Stimulated activated CD4-positive, alpha-beta T cell treated with anti-CD3 and anti-CD28 coated beads, Interleukin-4, amount 100 ng/mL, for 24 hours (primary cell): ENCODE data around the gene CSNK2A3.

Experiments used
- DNase-seq: peaks from one replicate; pipeline ENCODE4 v3.0.0-alpha.2; 2020

Gene CSNK2A3

GRCh38 chr11:11332141-11332710 is 20.8 kb downstream of the CSNK2A3 start:
- no peak for DNase-seq

DNA sequence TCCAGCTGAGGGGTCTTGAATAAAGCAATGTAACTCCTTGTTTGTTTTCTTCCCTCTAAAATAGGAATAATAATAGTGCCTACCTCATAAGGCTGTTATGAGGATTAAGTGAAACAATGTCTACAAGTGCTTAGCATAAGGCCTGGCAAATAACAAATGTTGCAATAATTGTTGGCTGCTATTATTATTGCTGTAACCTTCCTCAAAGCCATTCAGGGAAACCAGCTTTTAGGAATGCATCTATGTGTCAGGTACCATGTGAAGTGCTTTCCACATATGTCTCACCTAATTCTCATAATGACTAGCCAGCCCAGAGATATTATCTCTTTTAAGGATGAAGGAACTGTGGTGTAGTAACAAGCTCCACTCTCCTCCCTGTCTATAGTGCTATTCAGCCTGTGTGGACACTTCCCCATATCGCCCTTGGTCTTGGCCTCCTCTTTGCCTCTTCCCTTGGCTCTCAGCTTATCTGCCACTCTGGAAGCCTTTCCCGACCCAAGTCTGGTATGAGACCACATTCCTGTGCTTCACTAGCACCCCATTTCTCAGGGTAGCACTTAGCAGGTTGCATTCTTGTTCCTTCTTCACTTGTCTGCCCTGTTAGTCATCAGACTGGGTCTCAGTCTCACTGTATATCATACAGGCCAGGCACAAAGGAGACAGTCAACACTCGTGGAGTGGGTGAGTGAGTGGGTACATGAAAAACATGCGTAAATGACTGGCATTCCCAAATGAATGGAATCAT is 23.8 kb downstream of the CSNK2A3 start:
- no peak for DNase-seq

DNA sequence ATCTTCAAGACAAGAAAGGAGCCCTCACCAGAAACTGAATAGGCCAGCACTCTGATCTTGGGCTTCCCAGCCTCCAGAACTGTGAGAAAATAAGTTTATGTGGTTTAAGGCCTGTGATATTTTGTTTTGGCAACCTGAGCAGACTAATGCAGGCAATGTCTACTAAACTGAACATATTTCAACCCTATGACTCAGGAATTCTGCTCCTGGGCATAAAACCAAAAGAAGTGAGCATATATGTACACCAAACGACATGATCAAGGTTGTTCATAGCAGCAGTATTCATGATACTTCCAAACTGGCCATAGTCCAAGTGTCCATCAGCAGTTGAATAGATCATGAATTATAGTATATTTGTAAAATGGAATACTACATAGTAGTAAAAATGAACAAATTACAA is 29.0 kb downstream of the CSNK2A3 start:
- DNase-seq, result no peak

- DNase-seq, result no peak
Observed at GRCh38 chr11:11322101-11322500, 30.9 kb downstream of the CSNK2A3 start.

DNA sequence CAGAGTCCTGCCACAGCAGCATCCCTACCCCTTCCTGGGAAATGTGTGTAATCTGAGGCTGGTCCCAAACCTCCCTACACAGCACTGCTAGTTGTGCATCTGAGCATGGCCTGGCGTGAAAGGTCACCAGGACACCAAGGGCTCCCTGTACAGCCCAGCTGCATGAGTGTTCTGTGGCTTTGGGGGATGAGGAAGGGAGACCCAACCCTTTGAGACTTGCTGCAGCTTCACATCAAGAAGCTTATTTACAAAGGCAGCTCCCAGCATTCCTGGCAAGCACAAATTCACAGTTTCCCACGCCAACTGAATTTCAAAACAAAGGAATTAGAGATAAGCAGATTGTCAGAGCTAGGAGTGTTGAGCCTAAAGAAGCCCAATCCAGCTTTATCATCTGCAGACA is 32.2 kb downstream of the CSNK2A3 start:
- DNase-seq, result no peak

DNA sequence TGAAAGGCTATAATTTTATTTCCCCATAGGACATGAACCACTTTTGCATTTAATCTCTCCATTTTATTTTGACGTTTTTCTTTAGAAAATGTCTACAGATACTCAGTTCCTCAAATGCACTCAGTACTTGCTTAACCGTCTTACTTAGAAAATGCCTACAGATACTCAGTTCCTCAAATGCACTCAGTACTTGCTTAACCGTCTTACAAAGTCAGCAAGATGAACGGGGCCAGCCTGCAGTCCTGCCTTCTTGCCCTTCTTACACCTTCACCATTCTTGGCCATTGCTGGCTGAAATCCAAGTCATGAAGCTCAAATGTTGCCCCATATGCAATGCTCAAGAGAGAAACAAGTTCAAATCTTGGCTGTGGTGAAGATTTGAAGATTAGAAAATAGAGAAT is 34.1 kb downstream of the CSNK2A3 start:
- no peak for DNase-seq

DNA sequence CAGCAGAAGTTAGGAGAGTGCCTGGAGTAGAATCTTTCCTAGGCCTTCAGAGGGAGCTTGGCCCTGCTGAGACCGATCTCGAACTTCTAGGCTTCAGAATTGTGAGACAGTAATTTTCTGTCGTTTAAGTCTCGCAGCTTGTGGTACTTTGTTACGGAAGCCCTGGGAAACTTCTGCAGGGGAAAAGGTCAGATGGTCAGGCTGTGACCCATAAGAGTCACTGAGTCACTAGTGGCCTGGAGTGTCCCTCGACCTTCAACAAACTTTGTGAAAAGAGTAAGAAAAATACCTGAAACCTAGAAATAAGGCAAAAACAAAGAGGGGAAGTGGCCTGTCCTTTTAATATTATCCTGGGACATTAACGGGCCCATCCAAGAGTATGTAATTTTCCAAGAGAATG is 34.6 kb downstream of the CSNK2A3 start:
- no peak for DNase-seq

DNA sequence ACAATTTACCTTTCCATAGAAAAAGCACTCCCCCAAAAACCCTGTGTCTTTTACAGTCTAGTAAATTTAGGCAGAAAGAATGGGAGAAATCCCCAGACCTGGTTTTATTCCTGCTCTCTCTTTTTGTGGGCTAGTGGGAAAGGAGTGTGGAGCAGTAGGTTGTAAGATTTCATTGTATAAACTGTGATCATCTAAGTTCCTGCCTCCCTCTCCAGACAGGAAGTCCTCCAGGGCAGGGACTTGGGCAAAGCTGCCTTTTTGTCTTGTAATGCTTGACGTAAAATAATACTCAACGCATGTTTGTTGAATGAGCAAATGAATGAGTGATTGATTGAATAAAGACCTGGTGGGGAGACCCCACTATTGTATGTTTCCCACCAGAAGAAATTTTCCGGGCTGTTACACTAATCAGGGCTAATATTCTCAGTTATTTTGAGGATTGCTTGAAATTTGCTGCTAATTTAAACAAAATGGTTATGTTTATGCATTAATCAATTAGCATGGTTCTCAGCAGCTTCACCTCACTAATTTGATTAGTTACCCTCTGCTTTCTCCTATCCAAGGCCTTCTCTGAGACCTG is 36.3 kb downstream of the CSNK2A3 start:
- no peak for DNase-seq

DNA sequence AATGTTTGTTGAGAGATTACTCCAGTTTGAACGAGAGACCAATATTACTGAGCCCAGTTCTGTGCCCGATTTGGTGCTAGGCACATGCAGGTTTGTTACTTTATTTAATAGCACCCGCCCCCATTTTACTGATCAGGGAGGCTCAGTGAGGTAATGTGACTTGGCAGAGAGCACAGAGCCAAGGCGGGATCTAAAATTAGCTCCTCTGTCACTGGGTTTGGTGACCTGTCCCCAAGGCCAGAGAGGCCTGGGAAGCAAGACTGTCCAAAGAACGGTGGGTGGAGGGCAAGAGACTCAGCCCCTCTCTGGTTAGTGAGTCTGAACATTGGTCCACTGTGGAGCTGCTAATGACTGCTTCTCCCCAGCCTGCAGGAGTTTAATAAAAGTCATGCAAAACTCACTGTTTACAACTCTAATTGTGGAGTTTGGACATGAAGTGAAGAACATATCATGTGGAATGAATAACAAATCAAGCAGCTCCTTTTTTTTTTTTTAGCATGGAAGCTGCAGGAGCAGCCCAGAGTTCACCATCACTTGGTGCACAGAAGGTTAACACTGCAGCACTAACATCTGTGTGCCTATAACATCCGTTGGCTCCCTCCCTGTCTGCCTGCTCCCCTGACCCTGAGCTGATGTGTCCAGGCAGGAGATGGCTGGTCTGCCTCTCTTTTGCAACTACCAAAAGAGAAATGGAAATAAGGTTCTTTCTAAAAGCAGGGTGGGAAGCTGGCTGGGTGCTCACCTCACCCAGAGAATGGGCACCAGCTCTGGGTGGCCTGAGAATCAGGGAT is 39.0 kb downstream of the CSNK2A3 start:
- DNase-seq, result no peak

- no peak for DNase-seq
Observed at GRCh38 chr11:11313426-11313825, 39.6 kb downstream of the CSNK2A3 start.

GRCh38 chr11:11312738-11313137 is 40.3 kb downstream of the CSNK2A3 start:
- no peak for DNase-seq

DNA sequence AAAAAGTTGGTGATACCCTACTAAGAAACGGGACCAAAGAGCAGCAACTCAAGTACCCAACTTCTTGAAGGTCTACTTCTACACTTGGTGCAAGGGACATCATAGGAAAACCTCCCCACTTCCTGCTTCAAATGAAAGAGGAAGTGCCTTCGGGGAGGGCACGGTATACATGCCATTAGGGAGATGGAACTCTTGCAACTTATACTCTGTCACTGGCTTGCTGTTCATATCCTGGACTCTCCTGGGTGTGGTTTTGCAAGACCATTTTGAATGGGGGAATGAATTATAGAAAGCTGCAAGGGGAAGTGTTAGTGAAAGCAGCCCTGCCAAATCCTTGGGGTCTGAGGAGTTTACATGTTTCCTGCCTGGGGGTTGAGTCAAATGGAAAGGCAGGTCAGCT is 41.9 kb downstream of the CSNK2A3 start:
- no peak for DNase-seq

GRCh38 chr11:11309906-11310305 is 43.1 kb downstream of the CSNK2A3 start:
- DNase-seq, result no peak

DNA sequence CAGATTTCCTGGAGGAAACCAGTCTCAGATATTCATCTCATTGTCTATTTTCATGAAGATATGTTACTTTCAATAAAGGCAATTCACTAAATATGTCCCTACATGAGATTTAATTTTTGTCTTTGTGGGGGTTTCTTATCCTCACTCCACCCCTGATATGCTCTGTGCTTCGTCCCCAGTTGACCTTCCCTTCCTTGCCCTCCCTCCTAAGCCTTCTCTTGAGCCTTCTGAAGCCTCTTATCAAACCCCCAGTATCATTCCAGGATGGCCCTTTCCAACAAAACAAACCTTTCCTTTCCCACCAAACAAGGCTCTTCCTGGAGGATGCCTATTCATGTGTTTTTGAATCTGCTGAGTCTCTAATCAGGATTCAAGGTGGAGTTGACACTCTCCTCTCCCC is 44.8 kb downstream of the CSNK2A3 start:
- no peak for DNase-seq

DNA sequence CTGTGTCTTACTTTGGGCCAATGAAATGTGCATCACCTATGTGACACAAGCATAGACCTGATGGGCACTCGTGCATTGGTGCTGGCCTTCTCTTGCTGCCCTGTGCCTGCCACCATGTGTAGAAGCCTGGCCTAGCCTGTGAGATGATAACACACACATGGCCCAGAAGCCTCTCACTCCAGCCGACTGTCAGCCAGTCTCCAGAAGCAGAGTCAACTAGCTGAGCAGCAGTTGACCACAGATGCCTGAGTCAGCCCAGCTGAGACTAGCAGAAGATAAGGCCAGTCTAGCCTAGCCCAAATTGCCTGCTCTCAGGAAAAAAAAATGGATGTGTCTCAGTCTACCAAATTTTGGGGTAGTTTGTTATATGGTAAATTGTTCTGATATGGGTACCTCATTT is 46.2 kb downstream of the CSNK2A3 start:
- no peak for DNase-seq

DNA sequence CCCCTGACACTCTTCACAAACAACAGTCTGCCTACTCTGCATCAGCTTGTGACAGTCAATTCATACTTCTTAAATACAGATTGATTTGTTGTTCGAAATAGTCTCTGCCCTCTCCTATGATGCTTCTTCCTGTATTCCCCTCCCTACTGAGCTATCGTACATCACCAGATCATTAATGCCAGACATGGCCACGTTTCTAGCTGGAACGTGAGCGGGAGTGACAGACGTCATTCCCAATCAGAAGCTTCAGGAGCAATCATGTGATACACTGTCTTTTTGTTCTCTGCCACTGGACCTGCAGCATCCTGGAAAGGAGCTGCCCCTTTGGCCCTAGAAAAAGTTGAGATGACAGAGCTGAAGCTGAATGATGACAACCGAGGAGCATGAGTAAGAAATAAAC is 48.5 kb downstream of the CSNK2A3 start:
- DNase-seq, result no peak

GRCh38 chr11:11302565-11302964 is 50.5 kb downstream of the CSNK2A3 start:
- no peak for DNase-seq
